Cardiac muscle cell (in vitro differentiated cells and primary cell): ENCODE data around the gene TFDP1. TPM values are rescaled to one million over a fixed set of nuclear protein-coding genes. Genes with fewer than 3 reads are reported as not detected.

ENCODE experiments used
- DNase-seq, 2 donors: peaks; one replicate each; pipeline versions ENCODE4 v3.0.0 to v3.0.0-alpha.2; 2010 to 2017; ENCODE audit warnings: low read depth in 1 of 2, low spot score in 1 of 2
- H3K27ac ChIP-seq: fragments of 200-600 bp; sonication (generic); 2 replicates; pipeline ENCODE4 v1.5.1; 2016
- H3K27me3 ChIP-seq: fragments of 200-600 bp; sonication (generic); 2 replicates; pipeline ENCODE4 v1.6.0; 2016; ENCODE audit warnings: control low read depth
- H3K36me3 ChIP-seq: fragments of 200-600 bp; sonication (generic); 2 replicates; pipeline ENCODE4 v1.5.1; 2016; ENCODE audit warnings: control low read depth
- H3K4me1 ChIP-seq: fragments of 200-600 bp; sonication (generic); 2 replicates; pipeline ENCODE4 v1.8.1; 2017; ENCODE audit warnings: low read depth, mild to moderate bottlenecking, mixed run types
- H3K4me3 ChIP-seq: fragments of 200-600 bp; sonication (generic); 2 replicates; pipeline ENCODE4 v1.5.1; 2016; ENCODE audit warnings: mild to moderate bottlenecking
- H3K9me3 ChIP-seq: fragments of 200-600 bp; sonication (generic); 2 replicates; pipeline ENCODE4 v1.5.1; 2017; ENCODE audit warnings: low read depth, mild to moderate bottlenecking, control low read depth
- CTCF ChIP-seq: IDR thresholded peaks from 2 replicates; pipeline ENCODE4 v1.5.1; 2012; ENCODE audit warnings: low read depth, mild to moderate bottlenecking, low read length
- polyA plus RNA-seq: library from polyadenylated mRNA; unstranded; fragments of >200 nt; fragmentation: Nextera tagmentation; extraction: Ambion mirVana; gene quantifications from 2 replicates; pipeline ENCODE4 v1.2.1, GENCODE V29; 2016
- total RNA-seq: library from RNA; depleted of rRNA; stranded (reverse); fragments of >200 nt; gene quantifications from 2 replicates; pipeline ENCODE4 v1.2.3, GENCODE V29; 2016

The TFDP1 gene
- total and polyA plus RNA-seq, 2 experiments from 2014 or later, result 36.9 to 81.7 TPM

GRCh38 chr13:113635709-113636108 lies 51.2 kb downstream of the TFDP1 start:
- DNase-seq, result no peak
- Histone ChIP-seq H3K9me3 (no peaks in the 10 kb centered on the region), H3K4me3 (no peak overlapping the region), H3K27me3 (no peaks in the 10 kb centered on the region), H3K36me3 (peaks cover 42% of the 10 kb centered on the region), H3K4me1 (no peaks in the 10 kb centered on the region), H3K27ac (no peak overlapping the region)
- TF ChIP-seq CTCF, result no peak

- no peak for DNase-seq
- Histone ChIP-seq H3K27ac (no peak overlapping the region), H3K36me3 (peaks cover 42% of the 10 kb centered on the region), H3K4me3 (no peak overlapping the region), H3K9me3 (no peaks in the 10 kb centered on the region), H3K27me3 (no peaks in the 10 kb centered on the region), H3K4me1 (no peaks in the 10 kb centered on the region)
- no peak for TF ChIP-seq CTCF
Observed at GRCh38 chr13:113636266-113636963, 51.9 kb downstream of the TFDP1 start.

- Histone ChIP-seq H3K27ac (no peak overlapping the region), H3K27me3 (no peaks in the 10 kb centered on the region), H3K9me3 (no peaks in the 10 kb centered on the region), H3K4me1 (no peaks in the 10 kb centered on the region), H3K4me3 (no peak overlapping the region), H3K36me3 (peaks cover 42% of the 10 kb centered on the region)
- DNase-seq, result no peak
- TF ChIP-seq CTCF, result no peak
Observed at GRCh38 chr13:113637262-113638160, 53.0 kb downstream of the TFDP1 start.

- Histone ChIP-seq H3K27ac (no peak overlapping the region), H3K27me3 (no peaks in the 10 kb centered on the region), H3K4me3 (no peak overlapping the region), H3K36me3 (peaks cover 41% of the 10 kb centered on the region), H3K9me3 (no peaks in the 10 kb centered on the region), H3K4me1 (no peaks in the 10 kb centered on the region)
- DNase-seq, result no peak
- no peak for TF ChIP-seq CTCF
Observed at GRCh38 chr13:113638173-113638746, 53.7 kb downstream of the TFDP1 start.

GRCh38 chr13:113638806-113639205 lies 54.3 kb downstream of the TFDP1 start:
- Histone ChIP-seq H3K4me1 (no peaks in the 10 kb centered on the region), H3K27ac (no peak overlapping the region), H3K27me3 (no peaks in the 10 kb centered on the region), H3K4me3 (no peak overlapping the region), H3K36me3 (peaks cover 37% of the 10 kb centered on the region), H3K9me3 (no peaks in the 10 kb centered on the region)
- no peak for DNase-seq
- no peak for TF ChIP-seq CTCF
